ENCODE results near the gene EDARADD. TPM values are rescaled to one million over a fixed set of nuclear protein-coding genes. Genes with fewer than 3 reads are reported as not detected.

EDARADD gene
- total and polyA plus RNA-seq, 2 of the 13 experiments (the other 11 are each of a cell fraction or from before 2014, with no cell fraction given): 0.03 TPM; not detected in 1

DNA sequence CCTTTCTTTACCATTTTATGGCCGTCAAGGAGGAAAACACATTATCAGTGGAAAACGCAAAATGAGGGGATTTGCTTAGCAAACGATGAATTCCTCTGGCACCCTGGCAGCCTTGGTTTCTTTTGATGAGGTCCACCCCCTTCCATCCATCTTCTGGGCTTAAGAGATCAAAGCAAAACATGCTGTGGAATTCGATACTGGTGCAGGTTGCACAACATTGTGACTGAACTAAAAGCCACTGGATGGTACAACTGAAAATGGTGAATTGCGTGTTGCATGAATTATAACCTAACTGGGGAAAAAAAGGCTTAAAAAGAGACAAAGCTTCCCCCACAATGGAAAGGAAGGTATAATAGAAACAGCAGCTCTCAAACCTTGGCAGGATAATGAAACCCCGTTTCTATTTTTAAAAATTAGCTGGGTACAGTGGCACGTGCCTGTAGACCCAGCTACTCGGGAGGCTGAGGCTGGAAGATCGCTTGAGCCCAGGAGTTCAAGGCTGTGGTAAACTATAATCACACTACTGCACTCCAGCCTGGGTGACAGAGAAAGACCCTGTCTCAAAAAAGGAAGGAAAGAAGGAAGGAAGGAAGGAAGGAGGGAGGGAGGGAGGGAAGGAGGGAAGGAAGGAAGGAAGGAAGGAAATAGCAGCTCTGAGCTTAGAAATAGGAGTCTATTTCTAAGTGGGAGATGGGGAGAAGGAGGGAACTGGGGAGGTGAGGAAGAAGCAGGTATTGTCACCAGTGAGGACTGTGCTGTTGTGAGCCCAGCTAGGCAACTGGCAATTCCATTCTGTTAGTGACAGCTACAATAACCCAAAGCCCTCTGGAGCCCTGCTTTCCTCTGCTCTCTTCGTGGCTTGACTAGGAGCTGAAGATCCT, 100.7 kb downstream of the EDARADD start (continued):
- TF ChIP-seq, protein P1, sequence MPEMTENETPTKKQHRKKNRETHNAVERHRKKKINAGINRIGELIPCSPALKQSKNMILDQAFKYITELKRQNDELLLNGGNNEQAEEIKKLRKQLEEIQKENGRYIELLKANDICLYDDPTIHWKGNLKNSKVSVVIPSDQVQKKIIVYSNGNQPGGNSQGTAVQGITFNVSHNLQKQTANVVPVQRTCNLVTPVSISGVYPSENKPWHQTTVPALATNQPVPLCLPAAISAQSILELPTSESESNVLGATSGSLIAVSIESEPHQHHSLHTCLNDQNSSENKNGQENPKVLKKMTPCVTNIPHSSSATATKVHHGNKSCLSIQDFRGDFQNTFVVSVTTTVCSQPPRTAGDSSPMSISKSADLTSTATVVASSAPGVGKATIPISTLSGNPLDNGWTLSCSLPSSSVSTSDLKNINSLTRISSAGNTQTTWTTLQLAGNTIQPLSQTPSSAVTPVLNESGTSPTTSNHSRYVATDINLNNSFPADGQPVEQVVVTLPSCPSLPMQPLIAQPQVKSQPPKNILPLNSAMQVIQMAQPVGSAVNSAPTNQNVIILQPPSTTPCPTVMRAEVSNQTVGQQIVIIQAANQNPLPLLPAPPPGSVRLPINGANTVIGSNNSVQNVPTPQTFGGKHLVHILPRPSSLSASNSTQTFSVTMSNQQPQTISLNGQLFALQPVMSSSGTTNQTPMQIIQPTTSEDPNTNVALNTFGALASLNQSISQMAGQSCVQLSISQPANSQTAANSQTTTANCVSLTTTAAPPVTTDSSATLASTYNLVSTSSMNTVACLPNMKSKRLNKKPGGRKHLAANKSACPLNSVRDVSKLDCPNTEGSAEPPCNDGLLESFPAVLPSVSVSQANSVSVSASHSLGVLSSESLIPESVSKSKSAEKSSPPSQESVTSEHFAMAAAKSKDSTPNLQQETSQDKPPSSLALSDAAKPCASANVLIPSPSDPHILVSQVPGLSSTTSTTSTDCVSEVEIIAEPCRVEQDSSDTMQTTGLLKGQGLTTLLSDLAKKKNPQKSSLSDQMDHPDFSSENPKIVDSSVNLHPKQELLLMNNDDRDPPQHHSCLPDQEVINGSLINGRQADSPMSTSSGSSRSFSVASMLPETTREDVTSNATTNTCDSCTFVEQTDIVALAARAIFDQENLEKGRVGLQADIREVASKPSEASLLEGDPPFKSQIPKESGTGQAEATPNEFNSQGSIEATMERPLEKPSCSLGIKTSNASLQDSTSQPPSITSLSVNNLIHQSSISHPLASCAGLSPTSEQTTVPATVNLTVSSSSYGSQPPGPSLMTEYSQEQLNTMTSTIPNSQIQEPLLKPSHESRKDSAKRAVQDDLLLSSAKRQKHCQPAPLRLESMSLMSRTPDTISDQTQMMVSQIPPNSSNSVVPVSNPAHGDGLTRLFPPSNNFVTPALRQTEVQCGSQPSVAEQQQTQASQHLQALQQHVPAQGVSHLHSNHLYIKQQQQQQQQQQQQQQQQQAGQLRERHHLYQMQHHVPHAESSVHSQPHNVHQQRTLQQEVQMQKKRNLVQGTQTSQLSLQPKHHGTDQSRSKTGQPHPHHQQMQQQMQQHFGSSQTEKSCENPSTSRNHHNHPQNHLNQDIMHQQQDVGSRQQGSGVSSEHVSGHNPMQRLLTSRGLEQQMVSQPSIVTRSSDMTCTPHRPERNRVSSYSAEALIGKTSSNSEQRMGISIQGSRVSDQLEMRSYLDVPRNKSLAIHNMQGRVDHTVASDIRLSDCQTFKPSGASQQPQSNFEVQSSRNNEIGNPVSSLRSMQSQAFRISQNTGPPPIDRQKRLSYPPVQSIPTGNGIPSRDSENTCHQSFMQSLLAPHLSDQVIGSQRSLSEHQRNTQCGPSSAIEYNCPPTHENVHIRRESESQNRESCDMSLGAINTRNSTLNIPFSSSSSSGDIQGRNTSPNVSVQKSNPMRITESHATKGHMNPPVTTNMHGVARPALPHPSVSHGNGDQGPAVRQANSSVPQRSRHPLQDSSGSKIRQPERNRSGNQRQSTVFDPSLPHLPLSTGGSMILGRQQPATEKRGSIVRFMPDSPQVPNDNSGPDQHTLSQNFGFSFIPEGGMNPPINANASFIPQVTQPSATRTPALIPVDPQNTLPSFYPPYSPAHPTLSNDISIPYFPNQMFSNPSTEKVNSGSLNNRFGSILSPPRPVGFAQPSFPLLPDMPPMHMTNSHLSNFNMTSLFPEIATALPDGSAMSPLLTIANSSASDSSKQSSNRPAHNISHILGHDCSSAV (CRISPR knock-in tag; IDR thresholded peaks at IDR 0.05; ENCODE audit: borderline replicate concordance): no peak
- no peak for TF ChIP-seq NKX3-1 (CRISPR knock-in tag; IDR thresholded peaks at IDR 0.05)
- no peak for TF ChIP-seq TBP (CRISPR knock-in tag; IDR thresholded peaks at IDR 0.05)
- no peak for TF ChIP-seq SRF (IDR thresholded peaks at IDR 0.05; ENCODE audit: low read depth, low read length)
- TF ChIP-seq ZBTB43 (CRISPR knock-in tag; conservative IDR thresholded peaks at IDR 0.05): no peak
- no peak for TF ChIP-seq SMARCE1 (IDR thresholded peaks at IDR 0.05; ENCODE audit: borderline replicate concordance)
- TF ChIP-seq, protein P2, sequence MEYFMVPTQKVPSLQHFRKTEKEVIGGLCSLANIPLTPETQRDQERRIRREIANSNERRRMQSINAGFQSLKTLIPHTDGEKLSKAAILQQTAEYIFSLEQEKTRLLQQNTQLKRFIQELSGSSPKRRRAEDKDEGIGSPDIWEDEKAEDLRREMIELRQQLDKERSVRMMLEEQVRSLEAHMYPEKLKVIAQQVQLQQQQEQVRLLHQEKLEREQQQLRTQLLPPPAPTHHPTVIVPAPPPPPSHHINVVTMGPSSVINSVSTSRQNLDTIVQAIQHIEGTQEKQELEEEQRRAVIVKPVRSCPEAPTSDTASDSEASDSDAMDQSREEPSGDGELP (IDR thresholded peaks at IDR 0.05; ENCODE audit: borderline replicate concordance, low read depth): no peak
- no peak for TF ChIP-seq MTA1 (CRISPR knock-in tag; IDR thresholded peaks at IDR 0.05; ENCODE audit: borderline replicate concordance)
- TF ChIP-seq, protein P3, sequence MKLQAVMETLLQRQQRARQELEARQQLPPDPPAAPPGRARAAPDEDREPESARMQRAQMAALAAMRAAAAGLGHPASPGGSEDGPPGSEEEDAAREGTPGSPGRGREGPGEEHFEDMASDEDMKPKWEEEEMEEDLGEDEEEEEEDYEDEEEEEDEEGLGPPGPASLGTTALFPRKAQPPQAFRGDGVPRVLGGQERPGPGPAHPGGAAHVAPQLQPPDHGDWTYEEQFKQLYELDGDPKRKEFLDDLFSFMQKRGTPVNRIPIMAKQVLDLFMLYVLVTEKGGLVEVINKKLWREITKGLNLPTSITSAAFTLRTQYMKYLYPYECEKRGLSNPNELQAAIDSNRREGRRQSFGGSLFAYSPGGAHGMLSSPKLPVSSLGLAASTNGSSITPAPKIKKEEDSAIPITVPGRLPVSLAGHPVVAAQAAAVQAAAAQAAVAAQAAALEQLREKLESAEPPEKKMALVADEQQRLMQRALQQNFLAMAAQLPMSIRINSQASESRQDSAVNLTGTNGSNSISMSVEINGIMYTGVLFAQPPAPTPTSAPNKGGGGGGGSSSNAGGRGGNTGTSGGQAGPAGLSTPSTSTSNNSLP (IDR thresholded peaks at IDR 0.05; ENCODE audit: low read depth, low read length): peak; percentile 96
- no peak; the same call in 1 of the 2 replicates for TF ChIP-seq MEF2D (CRISPR knock-in tag; IDR thresholded peaks at IDR 0.05)
- TF ChIP-seq ZFP90 (CRISPR knock-in tag; IDR thresholded peaks at IDR 0.05; ENCODE audit: borderline replicate concordance): no peak
- TF ChIP-seq ZNF550 (CRISPR knock-in tag; IDR thresholded peaks at IDR 0.05; ENCODE audit: borderline replicate concordance): no peak
- TF ChIP-seq FOXC1 (CRISPR knock-in tag; IDR thresholded peaks at IDR 0.05; ENCODE audit: borderline replicate concordance): no peak
- TF ChIP-seq KDM6A (CRISPR knock-in tag; IDR thresholded peaks at IDR 0.05; ENCODE audit: low read depth): peak; percentile 45; the same call in 1 of the 2 replicates
- TF ChIP-seq SP5 (CRISPR knock-in tag; IDR thresholded peaks at IDR 0.05; ENCODE audit: borderline replicate concordance, low read depth): peak; percentile 82
- TF ChIP-seq ZNF782 (CRISPR knock-in tag; IDR thresholded peaks at IDR 0.05; ENCODE audit: borderline replicate concordance): no peak

Measured in HepG2 (cell line).